Measurements from ENCODE around the gene PDLIM7.

GRCh38 chr5:177491429-177491945 is 5.9 kb downstream of the PDLIM7 start:
- TF ChIP-seq, protein P1, sequence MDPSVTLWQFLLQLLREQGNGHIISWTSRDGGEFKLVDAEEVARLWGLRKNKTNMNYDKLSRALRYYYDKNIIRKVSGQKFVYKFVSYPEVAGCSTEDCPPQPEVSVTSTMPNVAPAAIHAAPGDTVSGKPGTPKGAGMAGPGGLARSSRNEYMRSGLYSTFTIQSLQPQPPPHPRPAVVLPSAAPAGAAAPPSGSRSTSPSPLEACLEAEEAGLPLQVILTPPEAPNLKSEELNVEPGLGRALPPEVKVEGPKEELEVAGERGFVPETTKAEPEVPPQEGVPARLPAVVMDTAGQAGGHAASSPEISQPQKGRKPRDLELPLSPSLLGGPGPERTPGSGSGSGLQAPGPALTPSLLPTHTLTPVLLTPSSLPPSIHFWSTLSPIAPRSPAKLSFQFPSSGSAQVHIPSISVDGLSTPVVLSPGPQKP (IDR thresholded peaks at IDR 0.05; ENCODE audit: low read depth, low read length), result no peak
- TF ChIP-seq POLR2A (IDR thresholded peaks at IDR 0.05; ENCODE audit: low read depth, low read length) (no peak), ZNF217 (IDR thresholded peaks at IDR 0.05) (no peak), CTCF (IDR thresholded peaks at IDR 0.05 in 2 of 3, conservative IDR thresholded peaks at IDR 0.05 in 1 of 3; ENCODE audit: control insufficient read depth in 2 of 3, extremely low read depth in 1 of 3, insufficient read depth in 1 of 3, low read depth in 3 of 3, low read length in 3 of 3) (peak; percentile 18 to 44 (median 40); a peak in 5 of 6 replicates), BACH1 (IDR thresholded peaks at IDR 0.05; ENCODE audit: borderline replicate concordance) (no peak)
- TF ChIP-seq, protein P2, sequence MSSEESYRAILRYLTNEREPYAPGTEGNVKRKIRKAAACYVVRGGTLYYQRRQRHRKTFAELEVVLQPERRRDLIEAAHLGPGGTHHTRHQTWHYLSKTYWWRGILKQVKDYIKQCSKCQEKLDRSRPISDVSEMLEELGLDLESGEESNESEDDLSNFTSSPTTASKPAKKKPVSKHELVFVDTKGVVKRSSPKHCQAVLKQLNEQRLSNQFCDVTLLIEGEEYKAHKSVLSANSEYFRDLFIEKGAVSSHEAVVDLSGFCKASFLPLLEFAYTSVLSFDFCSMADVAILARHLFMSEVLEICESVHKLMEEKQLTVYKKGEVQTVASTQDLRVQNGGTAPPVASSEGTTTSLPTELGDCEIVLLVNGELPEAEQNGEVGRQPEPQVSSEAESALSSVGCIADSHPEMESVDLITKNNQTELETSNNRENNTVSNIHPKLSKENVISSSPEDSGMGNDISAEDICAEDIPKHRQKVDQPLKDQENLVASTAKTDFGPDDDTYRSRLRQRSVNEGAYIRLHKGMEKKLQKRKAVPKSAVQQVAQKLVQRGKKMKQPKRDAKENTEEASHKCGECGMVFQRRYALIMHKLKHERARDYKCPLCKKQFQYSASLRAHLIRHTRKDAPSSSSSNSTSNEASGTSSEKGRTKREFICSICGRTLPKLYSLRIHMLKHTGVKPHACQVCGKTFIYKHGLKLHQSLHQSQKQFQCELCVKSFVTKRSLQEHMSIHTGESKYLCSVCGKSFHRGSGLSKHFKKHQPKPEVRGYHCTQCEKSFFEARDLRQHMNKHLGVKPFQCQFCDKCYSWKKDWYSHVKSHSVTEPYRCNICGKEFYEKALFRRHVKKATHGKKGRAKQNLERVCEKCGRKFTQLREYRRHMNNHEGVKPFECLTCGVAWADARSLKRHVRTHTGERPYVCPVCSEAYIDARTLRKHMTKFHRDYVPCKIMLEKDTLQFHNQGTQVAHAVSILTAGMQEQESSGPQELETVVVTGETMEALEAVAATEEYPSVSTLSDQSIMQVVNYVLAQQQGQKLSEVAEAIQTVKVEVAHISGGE (CRISPR knock-in tag; IDR thresholded peaks at IDR 0.05), result no peak

All from GM12878 (cell line).